DMS153 treated with DMSO at 0.1 percent for 48 hours (cell line): ENCODE results near the gene TNRC18.
"Not testable (repeated sequence)": the region's sequence is repeated elsewhere in the genome, so short reads cannot be mapped to it uniquely, and the experiment has no call there.

Source experiments
- DNase-seq: peaks from one replicate; lab custom pipeline; 2025; ENCODE audit not compliant: unreplicated experiment; lab: John Stamatoyannopoulos, UW

The TNRC18 gene

GRCh38 chr7:5320802-5321396 is 102.7 kb downstream of the TNRC18 start:
- no peak for DNase-seq

DNA sequence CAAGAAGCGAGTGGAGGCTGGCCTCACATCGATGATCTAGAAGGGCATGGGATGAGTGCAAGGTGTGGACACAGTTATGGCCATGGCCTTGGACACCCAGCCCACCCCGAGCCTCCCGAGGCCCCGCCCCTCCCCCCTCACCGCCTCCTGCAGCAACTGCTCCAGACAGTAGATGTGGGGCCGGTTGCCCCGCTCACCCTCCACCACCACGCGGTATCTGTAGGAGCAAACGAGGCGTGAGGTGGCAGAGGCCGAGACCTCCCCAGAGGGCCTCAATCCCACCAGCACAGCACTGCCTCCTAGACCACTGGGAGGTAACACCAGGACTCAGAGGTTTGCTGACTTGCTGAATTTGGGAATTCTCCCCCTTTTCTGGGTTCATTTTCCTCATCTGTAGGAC is 103.2 kb downstream of the TNRC18 start:
- no peak for DNase-seq

DNA sequence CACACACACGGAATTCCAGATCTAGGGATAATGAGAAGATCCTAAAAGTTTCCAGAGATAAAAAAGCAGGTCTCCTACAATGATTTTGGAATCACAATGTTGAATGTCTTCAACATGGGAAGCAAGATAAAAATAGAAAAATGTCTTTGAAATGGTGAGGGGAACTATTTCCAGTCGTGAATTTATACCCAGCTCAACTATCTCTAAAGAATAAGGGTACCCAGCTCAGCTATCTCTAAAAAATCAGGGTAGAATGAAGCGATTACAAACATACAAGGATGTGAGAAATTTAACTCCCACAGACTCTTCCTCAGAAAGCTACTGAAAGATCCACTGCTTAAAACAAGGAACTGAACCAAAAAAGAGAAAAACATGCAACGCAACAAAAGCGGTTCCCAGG is 105.0 kb downstream of the TNRC18 start:
- DNase-seq = not testable (repeated sequence)

DNA sequence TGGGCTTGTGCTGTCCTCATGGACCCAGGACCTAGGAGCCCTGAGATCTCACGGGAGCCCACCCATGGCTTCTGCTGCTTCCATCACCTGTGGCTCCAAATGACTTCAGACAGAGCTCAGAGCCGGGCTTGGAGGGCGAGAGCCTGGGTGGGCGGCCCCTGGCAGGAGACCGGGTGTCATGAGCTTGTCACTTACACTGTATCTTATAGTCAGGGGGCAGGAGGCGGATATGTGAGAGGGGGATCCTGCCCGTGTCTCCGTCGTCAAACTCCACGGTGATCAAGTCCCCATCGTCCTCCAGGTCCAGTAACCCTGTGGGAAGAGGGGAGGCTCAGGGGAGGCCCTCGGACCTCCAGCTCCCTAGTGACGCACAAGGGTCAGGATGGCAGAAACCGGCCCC is 107.9 kb downstream of the TNRC18 start:
- no peak for DNase-seq

DNA sequence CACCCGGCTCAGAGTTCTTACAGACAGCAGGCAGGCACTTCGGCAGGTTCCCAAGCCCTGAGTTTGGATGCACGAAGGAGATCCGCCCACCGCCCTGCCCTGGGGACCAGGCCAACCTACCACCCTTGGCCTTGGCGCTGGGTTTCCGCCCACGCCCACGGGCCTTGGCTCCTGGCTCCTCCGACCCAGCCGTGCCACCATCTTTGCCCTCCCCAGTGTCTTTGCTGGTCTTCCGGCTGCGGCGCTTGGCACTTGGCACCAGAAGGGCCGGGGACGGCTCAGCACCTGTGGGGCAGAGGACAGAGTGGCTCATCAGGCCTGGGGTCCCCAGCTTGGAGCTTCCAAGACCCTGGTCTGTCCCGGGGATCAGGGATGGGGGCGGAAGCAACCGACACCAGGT is 108.8 kb downstream of the TNRC18 start:
- DNase-seq = no peak

- DNase-seq = not testable (repeated sequence)
Observed at GRCh38 chr7:5313076-5313885, 110.4 kb downstream of the TNRC18 start.

DNA sequence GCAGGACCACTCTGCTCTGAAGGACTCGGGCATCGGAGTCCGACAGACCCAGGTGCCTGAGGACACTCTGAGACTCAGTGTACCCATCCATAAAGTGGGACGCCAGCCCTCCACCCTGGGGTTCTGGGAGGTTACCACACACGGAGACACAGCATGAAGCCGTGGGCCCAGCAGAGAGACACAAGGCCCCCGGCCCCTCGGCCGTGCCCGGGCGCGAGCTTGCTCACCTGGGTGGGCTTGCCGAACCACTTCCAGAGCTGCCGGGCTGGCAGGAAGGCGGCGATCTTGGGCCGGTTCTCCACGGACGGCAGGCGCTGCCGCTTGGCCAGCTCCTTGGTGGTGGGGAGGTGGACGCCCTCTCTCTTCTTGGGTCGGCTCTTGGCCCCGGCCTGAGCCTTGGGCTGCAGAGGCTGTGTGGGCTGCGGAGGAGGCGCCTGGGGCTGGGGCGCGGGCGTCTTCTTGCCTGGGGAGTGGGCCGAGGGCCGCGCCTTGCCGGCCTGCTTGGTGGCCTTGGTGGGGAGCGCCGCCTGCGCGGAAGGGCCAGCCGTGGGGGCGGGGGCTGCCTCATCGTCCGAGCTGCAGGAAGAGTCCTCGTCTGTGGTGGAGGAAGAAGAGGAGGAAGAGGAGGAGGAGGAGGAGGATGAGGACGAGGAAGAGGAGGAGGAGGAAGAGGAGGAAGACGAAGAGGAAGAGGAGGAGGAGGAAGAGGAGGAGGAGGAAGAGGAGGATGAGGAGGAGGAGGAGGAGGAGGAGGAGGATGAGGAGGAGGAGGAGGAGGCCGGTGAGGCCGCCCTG is 111.2 kb downstream of the TNRC18 start:
- not testable (repeated sequence) for DNase-seq

GRCh38 chr7:5310822-5311405 is 112.7 kb downstream of the TNRC18 start:
- no peak for DNase-seq

GRCh38 chr7:5309146-5309545 is 114.5 kb downstream of the TNRC18 start:
- no peak for DNase-seq

DNA sequence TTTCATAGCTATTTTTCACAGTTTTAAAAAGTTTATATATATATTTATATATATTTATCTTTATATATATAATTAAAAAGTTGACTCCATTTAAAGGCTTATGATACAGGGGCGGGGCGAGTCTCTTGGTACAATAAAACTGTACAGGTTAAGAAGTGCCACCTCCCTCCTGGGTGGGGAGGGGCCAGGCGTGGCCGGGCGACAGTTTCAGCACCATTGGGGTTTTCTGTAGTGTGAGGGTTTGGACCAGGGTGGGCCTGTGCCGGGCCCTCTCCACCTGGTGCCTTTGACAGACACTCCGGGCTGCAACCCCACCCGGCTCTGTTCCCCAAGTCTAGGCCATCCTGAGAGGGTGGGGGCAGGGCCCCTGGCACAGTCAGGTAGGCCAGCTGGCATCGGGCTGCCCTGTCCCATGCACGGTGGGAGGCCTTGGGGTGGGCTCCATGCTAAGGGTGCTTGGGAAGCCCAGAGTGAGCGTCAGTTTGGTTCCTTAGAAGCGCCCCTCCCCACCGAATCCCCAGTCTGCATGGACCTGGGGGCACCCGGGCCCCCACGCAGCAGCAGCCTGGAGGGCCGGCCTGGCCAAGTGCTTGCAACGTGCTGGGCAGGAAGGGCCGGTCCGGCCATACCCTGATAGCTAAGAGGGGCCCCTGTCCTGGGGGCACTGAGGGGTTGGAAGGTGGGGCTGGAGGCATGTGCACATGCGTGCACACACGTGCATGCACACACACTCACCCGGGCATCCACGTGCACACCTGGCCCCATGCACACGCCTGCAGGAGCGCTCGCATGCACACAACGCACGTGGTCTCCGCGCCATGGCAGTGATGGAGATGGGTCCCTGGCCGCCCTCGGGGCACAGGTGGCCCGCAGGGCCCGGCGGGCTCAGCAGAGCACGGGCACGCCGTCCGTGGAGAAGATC is 116.2 kb downstream of the TNRC18 start:
- not testable (repeated sequence) for DNase-seq

DNA sequence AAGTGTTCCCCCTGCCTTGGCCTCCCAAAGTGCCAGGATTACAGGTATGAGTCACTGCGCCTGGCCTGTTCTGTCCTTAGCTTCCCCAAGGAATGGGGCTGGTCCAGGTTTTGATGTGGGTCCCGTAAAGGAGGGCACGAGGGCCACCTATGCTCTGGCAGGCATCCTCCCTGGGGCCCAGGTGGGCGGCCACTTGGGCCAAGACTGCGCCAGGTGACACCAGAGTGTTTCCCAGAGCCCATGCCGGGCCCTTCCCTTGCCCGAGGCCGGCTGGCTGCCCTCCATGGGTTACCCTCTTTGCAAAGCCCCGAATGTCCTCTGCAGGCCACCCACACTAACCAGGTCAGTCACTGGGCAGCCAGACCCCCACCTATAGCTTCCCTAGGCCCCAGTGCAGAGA is 118.6 kb downstream of the TNRC18 start:
- not testable (repeated sequence) for DNase-seq

GRCh38 chr7:5303591-5304505 is 119.8 kb downstream of the TNRC18 start:
- no peak for DNase-seq

DNA sequence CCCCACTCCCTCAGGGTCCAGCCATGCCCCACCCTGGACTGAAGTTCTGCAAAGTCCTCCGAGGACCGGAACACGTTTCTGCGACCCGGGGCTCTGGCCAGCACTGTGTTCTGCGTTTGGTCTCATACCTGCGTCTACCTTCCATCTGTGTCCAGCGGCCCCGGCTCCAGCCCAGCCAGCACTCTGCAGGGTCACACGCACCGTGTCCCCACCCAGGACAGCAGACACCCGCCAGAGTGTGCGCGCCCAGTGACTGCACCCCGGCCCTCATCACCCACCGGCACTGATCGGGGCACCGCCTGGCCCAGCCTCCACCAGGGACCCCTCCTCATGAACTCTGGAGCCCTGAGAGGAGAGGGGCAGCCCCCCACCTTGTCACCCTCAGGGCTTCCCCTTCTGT is 120.6 kb downstream of the TNRC18 start:
- DNase-seq = no peak

DNA sequence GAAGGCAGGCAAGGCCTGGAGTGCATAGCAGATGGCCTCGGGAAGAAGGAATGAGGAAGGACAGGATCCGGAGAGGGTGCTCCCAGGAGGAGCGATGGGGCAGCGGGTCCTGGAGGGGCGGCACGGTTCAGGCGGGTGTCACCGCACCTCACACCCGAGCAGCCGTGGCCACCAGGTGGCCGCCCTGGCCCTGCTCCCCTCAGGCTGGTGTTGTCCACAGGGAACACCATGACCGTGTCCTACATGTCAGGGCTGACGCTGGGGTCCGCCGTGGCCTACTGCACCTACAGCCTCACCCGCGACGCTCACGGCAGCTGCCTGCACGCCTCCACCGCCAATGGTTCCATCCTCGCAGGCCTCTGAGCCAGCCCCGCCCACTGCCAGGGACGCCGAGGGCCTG is 121.1 kb downstream of the TNRC18 start:
- no peak for DNase-seq

GRCh38 chr7:5300366-5300765 is 123.3 kb downstream of the TNRC18 start:
- no peak for DNase-seq

- no peak for DNase-seq
Observed at GRCh38 chr7:5296611-5297226, 126.9 kb downstream of the TNRC18 start.

GRCh38 chr7:5296015-5296610 is 127.5 kb downstream of the TNRC18 start:
- DNase-seq = no peak
